Left cardiac atrium (tissue), 4 donors: ENCODE results near the gene ABR. TPM values are rescaled to one million over a fixed set of nuclear protein-coding genes. Genes with fewer than 3 reads are reported as not detected.

ENCODE experiments used
- ATAC-seq, 2 donors: fragments of 200-7000 bp; cut with Tn5 transposase; one replicate each; pipeline ENCODE4 v1.9.1; 2020; ENCODE audit warnings: mild to moderate bottlenecking in 2 of 2, moderate library complexity in 2 of 2
- DNase-seq: peaks from one replicate; pipeline ENCODE4 v3.0.0-alpha.2; 2020
- intact Hi-C, 2 donors: fragments of 100-400 bp; cut with DNase I; formaldehyde crosslinking; loops; one replicate each; pipeline versions ENCODE4 v1.14.1 to v1.15.1; 2022 to 2023
- total RNA-seq, 2 donors: library from RNA; stranded (reverse); fragmentation: NEBNext Ultra II Directional; extraction: Animal tissue kit (Norgen Biotek cat#: 25700); gene quantifications; one replicate each; pipeline ENCODE4 v1.2.1, GENCODE V29; 2021
- donor health status: DM: no; HTN: yes; CAD: no.
- donor health status: DM: no; HTN: yes; CAD: no; lungs with severe emphysema.
- donor health status: DM: yes; HTN: yes; CAD: no.
- donor health status: Dilated cardiomyopathy.

ABR gene
- total RNA-seq, 2 donors from 2014 or later, result 118 to 132 TPM

DNA sequence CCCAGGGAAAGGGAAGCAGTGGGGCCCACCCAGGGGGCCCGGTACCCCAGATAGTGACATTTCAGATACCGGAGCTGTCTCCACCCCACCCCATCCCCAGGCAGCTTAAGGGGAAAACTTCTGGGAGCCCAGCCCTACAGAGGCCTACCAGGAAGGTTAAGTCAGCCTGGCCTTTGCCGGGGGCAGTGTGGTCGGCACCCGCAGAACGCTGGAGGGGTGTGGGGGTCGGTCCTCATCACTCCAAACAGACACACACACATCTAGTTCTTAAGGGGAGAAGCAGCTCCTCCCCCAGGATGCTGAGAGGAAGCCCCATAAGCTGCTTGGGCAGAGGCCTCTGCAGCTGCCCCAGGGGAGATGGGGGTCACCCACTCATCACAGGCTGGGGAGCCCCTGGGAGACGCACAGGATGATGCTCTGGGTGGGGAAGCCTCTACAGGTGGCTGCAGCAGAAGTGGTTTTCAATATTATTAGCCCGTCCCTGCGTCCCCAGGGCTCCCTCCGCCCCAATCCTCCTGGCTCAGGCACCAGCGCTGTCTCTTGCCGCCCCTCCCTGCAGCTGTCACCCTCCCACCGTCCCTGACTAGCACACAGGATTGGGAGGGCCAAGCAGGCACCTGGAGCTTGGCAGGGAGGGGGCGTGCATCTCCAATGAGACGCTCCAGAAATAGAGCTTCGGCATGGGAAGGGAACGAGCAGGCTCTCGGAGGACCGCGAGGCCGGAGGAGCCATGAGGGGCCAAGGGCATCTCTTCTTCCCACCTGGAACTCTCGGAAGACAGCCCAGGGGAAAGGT, 1.4 kb upstream of the ABR start:
- ATAC-seq (no peak), DNase-seq (no peak)
- intact Hi-C loops, result no loop called here

DNA sequence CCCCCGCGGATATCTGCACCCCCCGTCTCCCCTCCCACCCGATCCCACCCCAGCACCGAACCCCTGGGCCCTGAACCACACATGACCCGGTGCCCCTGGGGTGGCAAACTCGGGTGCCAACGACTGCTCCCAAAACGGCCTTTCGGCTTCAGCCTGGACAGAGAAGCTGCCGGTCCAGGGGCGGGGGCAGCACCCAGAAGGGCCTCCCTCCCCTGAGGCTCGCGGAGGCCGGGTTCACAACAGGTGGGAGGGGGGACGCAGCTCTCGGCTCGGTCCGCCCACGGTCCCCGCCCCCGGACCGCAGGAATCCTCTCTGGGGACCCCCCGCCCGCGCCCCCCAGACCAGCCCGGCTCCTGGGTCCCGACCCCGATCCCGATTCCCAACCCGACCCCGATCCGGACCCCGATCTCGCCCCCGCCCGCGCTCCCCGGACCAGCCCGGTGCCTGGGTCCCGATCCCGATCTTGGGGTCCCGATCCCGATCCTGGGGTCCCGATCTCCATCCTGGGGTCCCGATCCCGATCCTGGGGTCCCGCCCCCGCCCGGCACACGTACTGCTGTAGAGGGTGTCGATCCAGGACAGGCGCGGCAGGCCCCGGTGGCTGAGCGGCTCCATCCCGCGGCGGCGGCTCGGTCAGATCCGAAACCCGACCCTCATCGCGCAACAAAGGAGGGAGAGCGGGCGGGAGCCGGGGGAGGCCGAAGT, 516 bp downstream of the ABR start:
- ATAC-seq, result peak; percentile 47 to 48
- DNase-seq, result peak; percentile 58
- intact Hi-C loops, result no loop called here

DNA sequence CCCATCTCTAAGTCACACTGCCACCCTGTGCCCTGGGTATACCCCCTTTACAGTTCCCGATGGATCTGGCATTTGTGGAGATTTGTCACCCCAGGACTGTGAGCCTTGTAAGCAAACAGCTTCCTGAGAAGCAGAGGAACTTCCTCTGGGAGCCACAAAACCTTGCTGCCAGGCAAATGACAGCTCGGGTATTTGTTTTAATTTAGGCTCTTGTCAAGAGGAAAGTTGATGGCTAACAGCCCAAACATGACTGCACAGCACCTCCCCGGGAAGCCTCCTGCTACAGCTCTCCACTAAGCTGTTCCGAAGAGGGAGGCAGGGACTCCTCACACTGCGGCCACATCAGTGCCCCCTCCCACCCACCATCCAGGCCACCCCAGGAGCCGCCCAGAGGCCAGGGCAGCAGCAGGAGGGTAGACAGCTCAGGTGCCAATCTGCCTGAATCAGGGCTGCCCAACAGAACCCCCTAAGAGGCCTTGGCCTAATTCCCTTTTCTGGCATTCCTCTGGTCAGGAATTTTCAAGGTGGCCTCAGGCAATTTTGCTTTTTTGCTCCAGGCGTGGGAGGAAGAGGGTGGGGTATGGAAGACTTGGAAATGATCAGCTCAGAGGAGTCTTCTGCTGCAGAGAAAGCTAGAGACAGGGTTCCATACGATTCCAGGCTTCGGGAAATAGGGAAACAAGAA, 2.6 kb downstream of the ABR start:
- ATAC-seq (peak; percentile 14 to 17), DNase-seq (peak; percentile 57)
- intact Hi-C loops, result no loop called here

DNA sequence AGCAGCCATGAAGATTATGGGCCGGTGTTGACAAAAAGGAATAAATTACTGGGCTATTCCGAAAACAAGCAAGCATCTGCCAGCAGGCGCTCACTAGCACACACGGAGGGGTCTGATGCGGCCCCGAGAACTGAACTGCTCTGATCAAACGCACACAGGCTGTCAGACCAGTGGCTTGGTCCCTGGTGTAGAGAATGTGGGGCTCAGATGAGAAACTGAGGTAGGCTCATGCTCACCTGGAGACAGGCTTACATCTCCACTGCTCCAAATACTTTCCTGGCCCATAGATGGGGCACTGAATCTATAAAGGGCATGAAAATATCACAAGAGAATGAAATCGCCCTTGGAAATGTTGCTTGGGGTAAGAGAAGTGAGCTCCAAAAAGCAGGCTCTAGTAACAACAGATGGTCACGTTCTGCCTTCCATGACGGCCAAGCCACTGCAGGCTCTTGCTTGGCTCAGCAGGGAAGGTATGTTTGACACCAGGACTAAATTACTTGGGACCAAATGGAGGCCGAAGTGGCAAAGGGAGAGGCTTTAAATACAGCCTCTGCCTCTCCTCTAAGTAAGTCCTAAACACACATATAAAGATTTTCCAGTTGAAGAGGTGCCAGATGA, 5.4 kb downstream of the ABR start:
- intact Hi-C loops, result no loop called here
- DNase-seq (no peak), ATAC-seq (no peak)

DNA sequence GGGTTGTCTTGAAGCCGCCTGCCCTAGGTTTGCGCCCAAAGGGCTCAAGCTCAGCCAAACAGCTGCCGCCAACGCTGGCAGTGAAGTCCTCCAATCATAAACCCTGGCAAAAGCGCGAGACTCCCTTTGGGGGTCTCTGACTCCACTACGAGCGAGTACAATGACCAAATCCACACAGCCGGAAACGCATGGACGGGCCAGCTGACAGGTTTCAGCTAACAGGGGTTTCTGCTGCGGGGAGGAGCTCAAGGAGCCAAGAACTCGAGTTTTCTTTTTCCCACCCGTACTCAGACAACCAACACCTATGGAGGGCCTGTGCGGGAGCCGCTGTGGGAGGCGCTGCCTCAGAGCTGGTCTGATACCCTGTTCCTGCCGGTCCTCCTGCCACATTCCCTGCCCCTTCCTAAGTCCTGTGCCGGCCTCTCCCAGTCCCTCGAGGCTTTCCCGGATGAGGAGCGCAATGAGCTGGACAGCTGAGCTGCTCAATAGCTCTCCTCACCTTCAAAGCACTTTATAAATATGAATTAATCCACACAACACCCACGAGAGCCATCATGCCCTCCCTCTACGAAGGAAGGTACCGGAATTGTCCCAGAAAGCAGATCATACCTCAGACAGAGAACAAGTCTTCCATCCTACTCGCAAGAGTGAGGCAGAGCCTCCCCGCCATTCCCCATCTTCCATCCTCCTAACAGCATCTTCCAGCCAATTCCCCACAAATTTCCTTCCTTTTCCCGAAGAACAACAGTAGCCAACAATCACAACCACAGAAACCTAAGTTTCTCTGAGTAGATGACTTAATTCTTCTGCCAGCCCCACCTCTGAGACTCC, 6.1 kb downstream of the ABR start:
- DNase-seq (peak; percentile 63), ATAC-seq (peak in 1 of 2 donors; percentile 29)
- intact Hi-C loops, result no loop called here

DNA sequence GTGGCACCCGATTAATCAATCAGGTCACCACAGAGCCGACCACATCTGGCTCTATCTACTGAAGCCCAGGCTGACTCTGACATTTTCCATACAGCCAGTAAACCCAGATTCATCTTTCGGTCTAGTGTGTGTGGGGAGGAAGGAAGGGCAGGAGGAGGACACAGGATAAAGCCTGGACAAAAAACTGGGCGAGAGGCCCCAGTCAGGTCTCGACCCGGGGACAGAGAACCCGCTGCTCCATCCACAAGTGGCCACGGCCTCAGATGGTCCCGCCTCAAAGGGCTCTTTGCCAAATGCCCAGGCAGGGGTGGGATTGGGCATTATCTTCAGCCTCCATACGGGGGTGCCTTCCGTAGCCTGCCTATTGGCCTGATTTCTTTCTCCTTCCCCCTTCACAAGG, 7.8 kb downstream of the ABR start:
- DNase-seq (no peak), ATAC-seq (peak in 1 of 2 donors; percentile 13)
- intact Hi-C loops, result no loop called here

DNA sequence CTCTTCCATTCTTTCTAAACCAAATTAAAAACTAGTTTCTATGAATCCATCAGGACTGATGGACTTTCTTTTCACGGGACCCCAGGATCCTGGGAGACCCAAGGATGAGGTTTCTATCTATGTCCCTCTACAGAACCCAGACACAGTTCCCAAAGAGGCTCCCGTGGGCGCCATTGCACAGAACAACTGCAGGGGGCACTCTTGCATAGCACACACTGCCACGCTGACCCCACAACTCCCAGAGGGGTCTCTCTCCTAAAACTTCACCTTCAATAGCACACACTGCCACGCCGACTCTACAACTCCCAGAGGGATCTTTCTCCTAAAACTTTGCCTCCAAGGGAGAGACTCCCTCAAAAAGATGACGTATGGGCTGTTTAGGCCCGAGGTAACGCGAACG, 9.0 kb downstream of the ABR start:
- intact Hi-C loops, result no loop called here
- ATAC-seq (no peak), DNase-seq (no peak)

DNA sequence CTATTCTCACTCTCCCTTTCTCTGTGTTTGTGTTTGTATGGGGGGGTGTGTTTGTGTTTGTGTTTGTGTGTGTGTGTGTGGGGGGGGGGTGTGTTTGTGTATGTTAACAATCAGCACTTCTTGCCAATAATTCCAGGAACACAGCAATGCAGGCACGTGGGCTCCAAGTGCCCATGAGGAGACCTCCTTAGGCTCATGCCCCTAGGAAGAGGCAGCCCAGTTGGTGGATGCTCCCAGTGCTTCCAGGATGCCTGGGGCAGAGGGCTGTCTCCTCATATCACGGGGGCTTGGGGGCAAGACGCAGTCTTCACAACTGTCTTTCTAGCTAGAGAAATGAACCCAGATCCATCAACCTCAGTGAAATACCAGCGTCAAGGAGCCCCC, 9.9 kb downstream of the ABR start:
- ATAC-seq, result no peak
- DNase-seq, result no peak
- intact Hi-C loops, result no loop called here

DNA sequence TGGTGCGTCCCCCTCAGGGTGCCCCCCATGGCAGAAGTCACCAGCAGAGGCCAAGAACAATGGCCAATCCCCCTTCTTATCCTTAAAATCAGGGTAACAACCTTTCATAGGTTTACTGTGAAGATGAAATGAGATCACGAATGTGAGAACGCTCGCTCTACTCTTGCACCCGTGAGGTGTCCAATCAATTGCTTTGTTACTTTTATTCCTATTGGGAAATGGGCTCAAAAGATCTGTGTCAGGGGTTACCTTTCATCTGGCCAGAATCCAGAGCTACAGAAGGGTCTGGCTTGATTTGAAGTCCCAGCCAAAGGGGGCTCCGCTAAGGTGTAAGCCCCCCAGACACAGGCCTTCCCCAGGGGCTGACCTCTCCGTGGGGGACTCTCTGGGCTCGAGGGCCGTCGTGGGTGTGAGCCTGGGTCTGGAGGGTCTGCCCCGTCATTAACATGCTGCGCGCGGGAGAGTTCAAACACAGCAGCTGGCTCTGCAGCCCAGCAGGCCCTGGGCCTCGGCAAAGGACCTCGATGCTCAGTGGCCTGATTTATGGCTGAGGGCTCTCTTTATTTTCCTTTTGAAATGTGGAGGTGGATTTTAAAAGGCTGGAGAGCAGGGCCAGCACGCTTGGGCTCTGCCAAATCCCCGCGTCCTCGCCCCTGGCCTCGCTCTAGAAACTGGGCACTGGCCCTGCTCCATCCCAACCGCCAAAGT, 10.4 kb downstream of the ABR start:
- intact Hi-C loops, result no loop called here
- ATAC-seq (no peak), DNase-seq (no peak)

DNA sequence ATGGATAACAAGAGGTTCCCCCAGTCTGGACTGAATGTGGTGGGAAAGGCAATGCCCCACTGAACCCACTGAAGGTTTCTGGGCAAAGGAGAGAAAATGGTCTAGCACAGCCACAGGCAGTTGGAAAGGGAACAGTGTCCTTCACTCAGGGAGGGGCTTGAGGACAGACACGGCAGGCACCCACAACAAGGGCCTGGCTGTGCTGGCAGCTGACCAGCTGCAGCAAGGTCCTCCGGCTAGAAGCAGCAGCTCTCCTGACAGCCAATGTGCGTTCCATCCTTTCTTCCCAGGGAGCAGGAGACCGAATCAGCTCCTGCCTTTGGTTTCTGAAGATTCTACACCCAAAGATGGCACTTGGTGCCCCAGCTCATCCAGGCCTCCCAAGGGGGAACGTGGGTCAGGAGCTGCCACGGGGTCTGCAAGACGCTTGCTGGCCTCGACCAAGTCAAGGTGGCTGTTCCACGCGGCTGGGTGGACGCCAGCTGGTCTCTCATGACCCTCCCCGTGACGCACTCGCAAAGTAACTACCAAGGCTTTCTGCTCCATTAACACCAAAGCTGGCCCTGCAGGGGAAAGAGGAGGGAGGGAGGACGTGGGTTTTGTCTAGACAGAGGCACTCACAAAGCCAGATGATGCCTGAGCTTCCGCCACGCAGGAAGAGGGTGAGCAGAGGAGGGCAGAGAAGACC, 11.1 kb downstream of the ABR start:
- ATAC-seq, result no peak
- intact Hi-C loops, result no loop called here
- DNase-seq, result no peak

DNA sequence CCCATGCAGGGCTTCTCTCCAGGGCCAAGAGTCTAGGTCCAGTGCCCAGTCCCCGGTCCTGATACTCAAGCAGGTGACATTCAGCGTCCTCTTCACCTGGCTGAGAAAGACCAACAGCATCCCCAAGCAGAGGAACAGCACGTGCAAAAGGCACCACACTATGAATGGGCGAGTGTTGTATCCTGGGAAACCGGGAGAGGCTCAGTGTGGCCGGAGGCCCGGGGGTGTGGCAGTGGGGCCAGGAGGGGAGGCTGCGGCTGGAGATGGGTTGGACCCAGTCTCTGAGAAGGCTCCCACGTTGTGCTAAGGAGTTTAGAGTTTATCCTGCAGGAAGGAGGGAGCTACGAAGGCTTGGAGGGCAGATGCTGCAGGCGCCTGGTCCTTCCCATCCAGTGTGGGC, 13.5 kb downstream of the ABR start:
- peak in 1 of 2 donors; percentile 6 for ATAC-seq
- intact Hi-C loops, result no loop called here
- no peak for DNase-seq

DNA sequence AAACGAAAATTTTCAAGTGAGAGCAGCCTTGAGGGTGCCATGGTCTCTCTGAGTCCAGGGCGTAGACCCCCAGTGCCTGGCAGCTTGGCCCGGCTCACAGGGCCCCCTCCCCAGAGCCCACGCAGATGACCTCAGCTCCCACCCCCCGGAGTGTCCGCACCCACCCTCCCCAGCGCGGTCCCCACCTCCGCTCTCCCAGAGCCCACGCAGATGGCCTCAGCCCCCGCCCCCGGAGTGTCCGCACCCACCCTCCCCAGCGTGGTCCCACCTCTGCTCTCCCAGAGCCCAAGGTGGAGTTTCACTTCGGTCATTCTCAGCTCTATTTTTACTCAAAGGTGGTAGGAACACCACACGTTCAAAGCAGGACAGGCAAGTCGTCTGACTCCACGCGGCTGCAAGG, 13.9 kb downstream of the ABR start:
- peak; percentile 10 to 24 for ATAC-seq
- no peak for DNase-seq
- intact Hi-C loops, result no loop called here

DNA sequence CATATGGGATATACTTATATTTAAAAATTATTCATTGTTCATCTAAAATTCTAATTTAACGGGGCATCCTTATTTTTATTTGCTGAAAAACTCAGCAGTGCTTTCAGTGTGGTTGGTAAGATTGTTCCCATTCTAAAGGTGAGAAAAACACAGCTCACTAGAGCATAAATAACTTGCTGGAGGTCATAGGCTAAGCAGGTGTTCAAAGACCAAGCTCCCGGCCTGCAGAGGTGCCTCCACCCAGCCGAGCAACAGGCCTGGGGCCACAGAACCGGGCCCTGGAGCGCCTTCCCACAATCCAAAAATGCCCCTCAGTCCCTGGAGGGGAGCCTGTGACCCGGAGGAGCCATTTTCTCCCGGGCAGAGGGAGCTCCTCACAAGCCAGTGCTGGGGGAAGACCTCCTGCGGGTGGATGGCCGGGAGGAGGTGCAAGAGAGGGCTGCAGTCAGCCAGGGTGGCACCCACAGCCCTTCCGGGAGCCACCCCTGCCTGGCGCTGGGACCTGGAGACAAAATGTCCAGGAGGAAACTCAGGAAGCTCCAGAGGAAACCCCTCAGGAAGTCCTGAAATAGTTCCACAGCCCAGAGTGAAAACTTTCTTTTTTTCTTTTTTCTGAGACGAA, 14.7 kb downstream of the ABR start:
- ATAC-seq (peak; percentile 45 to 72), DNase-seq (peak; percentile 78)
- intact Hi-C loops, result no loop called here

DNA sequence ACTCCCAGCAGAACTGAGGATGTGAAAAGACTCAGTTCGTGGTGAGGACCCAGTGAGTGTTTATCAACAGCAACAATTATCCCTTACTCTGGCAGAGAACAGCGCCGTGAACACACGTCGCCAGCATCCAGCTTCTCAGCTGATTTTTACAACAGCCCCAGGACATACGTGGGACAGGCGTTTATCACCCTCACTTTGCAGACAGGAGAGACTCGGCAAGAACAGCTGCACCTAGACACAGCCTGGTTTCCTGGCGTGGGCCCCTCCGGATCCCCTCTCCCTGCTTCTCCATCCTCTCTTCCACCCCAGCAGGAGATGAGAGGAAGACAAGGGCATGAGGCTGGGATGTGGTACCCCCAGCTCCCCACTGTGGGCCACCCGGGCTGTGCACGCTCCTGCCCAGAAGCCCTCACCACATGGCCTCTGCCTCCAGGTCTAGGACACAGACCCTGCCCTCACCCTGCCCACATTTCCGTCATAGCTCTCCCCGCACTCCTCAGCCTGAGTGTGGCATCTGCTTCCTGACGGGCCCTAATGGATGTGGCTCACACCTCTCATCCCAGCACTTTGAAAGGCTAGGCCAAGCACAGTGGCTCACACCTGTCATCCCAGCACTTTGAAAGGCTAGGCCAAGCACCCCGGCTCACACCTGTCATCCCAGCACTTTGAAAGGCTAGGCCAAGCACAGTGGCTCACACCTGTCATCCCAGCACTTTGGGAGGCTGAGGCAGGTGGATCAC, 17.5 kb downstream of the ABR start:
- DNase-seq (no peak), ATAC-seq (no peak)
- intact Hi-C loops, result no loop called here

DNA sequence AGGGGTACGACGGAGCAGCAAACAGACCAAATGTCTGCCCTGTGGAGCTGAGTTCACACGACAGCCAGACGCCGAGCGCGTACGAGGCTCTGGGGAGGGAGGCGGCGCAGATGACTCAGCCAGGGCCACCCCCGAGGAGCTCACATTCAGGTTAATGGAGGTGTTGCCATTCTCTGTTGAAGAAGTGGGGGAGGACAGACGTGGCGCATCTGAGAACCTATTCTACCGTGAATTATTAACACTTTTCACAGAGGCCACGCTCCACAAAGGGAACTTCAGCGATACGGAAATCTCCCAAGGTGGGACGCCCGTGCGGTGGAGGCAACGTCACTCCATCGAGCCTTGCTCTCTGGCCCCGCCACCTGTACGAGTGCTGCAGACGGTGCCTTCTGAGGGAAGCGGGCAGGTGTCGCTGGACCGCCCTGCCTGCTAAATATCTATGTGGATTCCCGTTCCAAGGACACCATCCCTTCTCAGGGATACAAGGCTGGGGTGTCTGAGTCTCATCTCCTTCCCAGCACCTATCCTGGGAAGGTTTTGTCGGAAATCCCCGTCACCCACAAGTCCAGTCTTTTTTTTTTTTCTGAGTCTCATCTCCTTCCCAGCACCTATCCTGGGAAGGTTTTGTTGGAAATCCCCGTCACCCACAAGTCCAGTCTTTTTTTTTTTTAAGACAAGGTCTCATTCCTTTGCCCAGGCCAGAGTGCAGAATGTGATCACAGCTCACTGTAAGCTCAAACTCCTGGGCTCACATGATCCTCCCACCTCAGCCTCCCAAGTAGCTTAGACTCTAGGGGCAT, 19.0 kb downstream of the ABR start:
- intact Hi-C loops, result no loop called here
- DNase-seq (no peak), ATAC-seq (no peak)
